Ovary (tissue), 9 donors: ENCODE data around the gene RGS3. TPM values are rescaled to one million over a fixed set of nuclear protein-coding genes. Genes with fewer than 3 reads are reported as not detected.

Source experiments
- DNase-seq, 5 donors: peaks; one replicate each; pipeline ENCODE4 v3.0.0-alpha.2; 2019 to 2020
- H3K27ac ChIP-seq, 2 donors: fragments of 200-600 bp; one replicate each; pipeline versions ENCODE4 v1.5.1 to v1.8.0; 2019 to 2022
- H3K27me3 ChIP-seq: fragments of 200-600 bp; one replicate; pipeline ENCODE4 v1.8.0; 2022
- H3K36me3 ChIP-seq: fragments of 200-600 bp; sonication (generic); one replicate; pipeline ENCODE4 v1.5.1; 2019
- H3K4me1 ChIP-seq: one replicate; pipeline ENCODE4 v1.8.1; 2013; ENCODE audit warnings: mild to moderate bottlenecking, moderate library complexity; ENCODE audit not compliant: insufficient read depth
- H3K4me3 ChIP-seq: fragments of 200-600 bp; sonication (generic); one replicate; pipeline ENCODE4 v1.5.1; 2017
- H3K9me3 ChIP-seq, 2 donors: fragments of 200-600 bp in 1 of 2; sonication (generic) in 1 of 2; one replicate each; pipeline versions ENCODE4 v1.5.1 to v1.8.1; 2013 to 2019; ENCODE audit warnings: mild to moderate bottlenecking in 1 of 2, moderate library complexity in 1 of 2
- EP300 ChIP-seq: sonication (generic); formaldehyde crosslinking; IDR thresholded peaks from one replicate; pipeline ENCODE4 v1.6.1; 2017; ENCODE audit warnings: antibody characterized with exemption
- POLR2A ChIP-seq: fragments of 450-650 bp; IDR thresholded peaks from one replicate; pipeline ENCODE4 v1.6.1; 2017; ENCODE audit warnings: antibody characterized with exemption, mild to moderate bottlenecking, moderate library complexity
- WGBS, 3 donors: extraction: QIAGEN DNeasy Blood & Tissue Kit in 1 of 3; methylation state at CpG; one replicate each; pipeline versions ENCODE4 v1.1.5 to v1.1.7; 2013 to 2017; 5-methylcytosine and 5-hydroxymethylcytosine counted together
- intact Hi-C, 4 donors: fragments of 100-400 bp; cut with DNase I; formaldehyde crosslinking; loops; one replicate each; pipeline versions ENCODE4 v1.11.0 to v1.15.1; 2022 to 2023
- polyA plus RNA-seq, 2 donors: library from polyadenylated mRNA; stranded (reverse); fragments of 200-250 nt in 1 of 2; fragments of 350-450 nt in 1 of 2; fragmentation: Illumina TruSeq in 1 of 2; extraction: RNeasy Lipid Tissue Mini Kit (QIAGEN cat#74804) in 1 of 2; gene quantifications; one replicate each; pipeline ENCODE4 v1.2.3, GENCODE V29; 2013 to 2014
- total RNA-seq, 7 donors: library from RNA; depleted of rRNA in 2 of 7; stranded (reverse); fragments of >200 nt in 2 of 7; fragmentation: NEBNext Ultra II Directional in 3 of 7; extraction: Animal tissue kit (Norgen Biotek cat#: 25700) in 3 of 7; gene quantifications; one replicate each; pipeline versions ENCODE4 v1.1.0 to v1.2.4, GENCODE V29; 2016 to 2023
- TF ChIP-seq, protein P1 (sequence below), 3 donors: fragments of 450-650 bp in 2 of 3; fragments of 200-600 bp in 1 of 3; IDR thresholded peaks; one replicate each; pipeline versions ENCODE4 v1.5.1 to v1.8.0; 2016 to 2022; ENCODE audit warnings: antibody characterized with exemption in 3 of 3, mild to moderate bottlenecking in 1 of 3
- donor health status: DM: no; HTN: no; CAD: no; lungs with moderate emphysema.
- donor health status: DM: no; HTN: no; CAD: no.
- donor health status: Bipolar disorder and iron deficiency.
- donor health status: DM: yes; HTN: yes; CAD: no.
- donor health status: DM: no; HTN: no; CAD: no.
- donor health status: DM: yes; HTN: yes; CAD: no.

RGS3 gene
- total and polyA plus RNA-seq, 9 donors = 6.1 to 49.3 (median 15.4) TPM

GRCh38 chr9:113515862-113516261, 52.3 kb downstream of the RGS3 start:
- 83 to 94% (median 89%) methylated on average over 4 of the region's 4 CpGs for WGBS, 3 donors
- Histone ChIP-seq H3K27me3 (no peaks in the 10 kb centered on the region), H3K36me3 (no peaks in the 10 kb centered on the region), H3K27ac (no peak overlapping the region), H3K4me3 (no peak overlapping the region), H3K9me3 (no peaks in the 10 kb centered on the region), H3K4me1 (no peaks in the 10 kb centered on the region)
- intact Hi-C loops = loop anchor here in 1 of 4 donors (10.0 kb wide), 1 partner anchor 59 kb away; no protein-coding TSS in a partner anchor
- TF ChIP-seq, protein P1, sequence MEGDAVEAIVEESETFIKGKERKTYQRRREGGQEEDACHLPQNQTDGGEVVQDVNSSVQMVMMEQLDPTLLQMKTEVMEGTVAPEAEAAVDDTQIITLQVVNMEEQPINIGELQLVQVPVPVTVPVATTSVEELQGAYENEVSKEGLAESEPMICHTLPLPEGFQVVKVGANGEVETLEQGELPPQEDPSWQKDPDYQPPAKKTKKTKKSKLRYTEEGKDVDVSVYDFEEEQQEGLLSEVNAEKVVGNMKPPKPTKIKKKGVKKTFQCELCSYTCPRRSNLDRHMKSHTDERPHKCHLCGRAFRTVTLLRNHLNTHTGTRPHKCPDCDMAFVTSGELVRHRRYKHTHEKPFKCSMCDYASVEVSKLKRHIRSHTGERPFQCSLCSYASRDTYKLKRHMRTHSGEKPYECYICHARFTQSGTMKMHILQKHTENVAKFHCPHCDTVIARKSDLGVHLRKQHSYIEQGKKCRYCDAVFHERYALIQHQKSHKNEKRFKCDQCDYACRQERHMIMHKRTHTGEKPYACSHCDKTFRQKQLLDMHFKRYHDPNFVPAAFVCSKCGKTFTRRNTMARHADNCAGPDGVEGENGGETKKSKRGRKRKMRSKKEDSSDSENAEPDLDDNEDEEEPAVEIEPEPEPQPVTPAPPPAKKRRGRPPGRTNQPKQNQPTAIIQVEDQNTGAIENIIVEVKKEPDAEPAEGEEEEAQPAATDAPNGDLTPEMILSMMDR (IDR thresholded peaks at IDR 0.05) = no peak
- TF ChIP-seq EP300 (no peak), POLR2A (no peak)
- no peak for DNase-seq

- Histone ChIP-seq H3K27ac (no peak overlapping the region), H3K27me3 (no peaks in the 10 kb centered on the region), H3K4me3 (no peak overlapping the region), H3K4me1 (no peaks in the 10 kb centered on the region), H3K36me3 (no peaks in the 10 kb centered on the region), H3K9me3 (no peaks in the 10 kb centered on the region)
- TF ChIP-seq POLR2A = no peak
- TF ChIP-seq EP300 = no peak
- TF ChIP-seq, protein P1 (IDR thresholded peaks at IDR 0.05) = no peak
- WGBS, 3 donors = 79 to 84% (median 83%) methylated on average over 8 of the region's 8 CpGs
- intact Hi-C loops = loop anchor here in 1 of 4 donors (10.0 kb wide), 1 partner anchor 58 kb away; no protein-coding TSS in a partner anchor
- no peak for DNase-seq
These were observed 53.5 kb downstream of the RGS3 start for GRCh38 chr9:113516840-113517577.

DNA sequence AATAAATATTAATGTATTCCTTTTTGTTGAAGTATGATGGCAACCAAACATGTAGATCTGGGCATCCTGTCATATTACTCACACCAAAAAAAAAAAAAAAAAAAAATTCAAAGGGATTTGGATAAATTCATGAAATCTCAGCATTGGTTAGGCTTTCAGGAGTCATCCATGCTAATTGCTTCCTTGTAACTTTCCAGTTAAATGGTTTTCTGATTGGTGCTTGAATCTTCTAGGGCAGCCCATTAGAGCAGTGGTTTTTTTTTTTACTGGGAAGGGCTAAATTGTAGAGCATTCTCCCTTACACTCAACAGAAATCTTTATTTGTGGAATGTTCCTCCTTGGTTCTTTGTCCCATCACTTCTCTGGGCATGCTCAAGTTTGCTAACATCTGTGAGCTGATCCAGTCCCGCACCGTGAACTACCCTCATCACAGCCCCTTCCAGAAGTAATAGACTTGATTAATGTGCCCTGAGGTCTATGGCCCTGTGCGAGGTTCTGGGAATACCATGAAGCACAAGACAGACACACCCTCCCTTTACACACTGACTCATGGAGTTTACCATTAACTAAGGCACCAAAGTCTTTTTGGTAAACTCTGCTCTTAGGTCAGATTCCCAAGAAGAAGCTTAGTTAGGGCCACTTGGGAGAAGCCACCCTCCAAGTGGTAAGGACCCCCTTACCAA, 56.0 kb downstream of the RGS3 start:
- 76 to 97% (median 92%) methylated on average over 3 of the region's 3 CpGs for WGBS, 3 donors
- no peaks in the 10 kb centered on the region for H3K27me3 ChIP-seq
- no peak overlapping the region for H3K4me3 ChIP-seq
- no peaks in the 10 kb centered on the region for H3K36me3 ChIP-seq
- peaks cover 11% of the 10 kb centered on the region for H3K4me1 ChIP-seq
- intact Hi-C loops = loop anchor here in 1 of 4 donors (10.0 kb wide), 1 partner anchor 55 kb away; no protein-coding TSS in a partner anchor
- DNase-seq = no peak
- TF ChIP-seq EP300 (no peak), POLR2A (no peak)
- TF ChIP-seq, protein P1 (IDR thresholded peaks at IDR 0.05) = no peak
- no peak overlapping the region for H3K27ac ChIP-seq
- no peaks in the 10 kb centered on the region for H3K9me3 ChIP-seq

GRCh38 chr9:113520109-113520642, 56.6 kb downstream of the RGS3 start:
- Histone ChIP-seq H3K4me3 (no peak overlapping the region), H3K9me3 (no peaks in the 10 kb centered on the region), H3K27ac (no peak overlapping the region), H3K27me3 (no peaks in the 10 kb centered on the region), H3K4me1 (peaks cover 15% of the 10 kb centered on the region), H3K36me3 (no peaks in the 10 kb centered on the region)
- no peak for DNase-seq
- WGBS, 3 donors = 91 to 94% (median 91%) methylated on average over 6 of the region's 6 CpGs
- intact Hi-C loops = no loop called here
- TF ChIP-seq POLR2A (no peak), EP300 (no peak)
- TF ChIP-seq, protein P1 (IDR thresholded peaks at IDR 0.05) = no peak
